ENCODE data around the gene KAZN. TPM values are rescaled to one million over a fixed set of nuclear protein-coding genes. Genes with fewer than 3 reads are reported as not detected.

Gene KAZN
- total and polyA plus RNA-seq, 8 donors, result 11.1 to 37.5 (median 30.2) TPM

GRCh38 chr1:14897997-14898645 lies 299.6 kb downstream of the KAZN start:
- no peaks in the 10 kb centered on the region for H3K36me3 ChIP-seq

GRCh38 chr1:14899686-14900085 lies 301.2 kb downstream of the KAZN start:
- DNase-seq (no peak), ATAC-seq (no peak)
- H3K27ac ChIP-seq, result no peak overlapping the region
- H3K27me3 ChIP-seq, result no peaks in the 10 kb centered on the region
- intact Hi-C loops (cut with DNase I), result no loop called here
- H3K9me3 ChIP-seq, result no peaks in the 10 kb centered on the region
- no peak overlapping the region for H3K4me3 ChIP-seq
- H3K4me1 ChIP-seq, result no peaks in the 10 kb centered on the region
- H3K36me3 ChIP-seq, result no peaks in the 10 kb centered on the region
- TF ChIP-seq CTCF (IDR thresholded peaks at IDR 0.05), result no peak

More at GRCh38 chr1:14897997-14898645, 299.6 kb downstream of the KAZN start:
- no peak for TF ChIP-seq CTCF (IDR thresholded peaks at IDR 0.05)
- Histone ChIP-seq H3K4me3 (no peak overlapping the region), H3K27me3 (no peaks in the 10 kb centered on the region), H3K27ac (no peak overlapping the region), H3K4me1 (no peaks in the 10 kb centered on the region), H3K9me3 (no peaks in the 10 kb centered on the region)
- ATAC-seq, result no peak
- no peak for DNase-seq
- intact Hi-C loops (cut with DNase I), result no loop called here

- H3K4me1 ChIP-seq, result no peaks in the 10 kb centered on the region
- no peak overlapping the region for H3K4me3 ChIP-seq
- intact Hi-C loops (cut with DNase I), result no loop called here
- ATAC-seq (no peak), DNase-seq (no peak)
- no peaks in the 10 kb centered on the region for H3K36me3 ChIP-seq
- no peak overlapping the region for H3K27ac ChIP-seq
- no peaks in the 10 kb centered on the region for H3K9me3 ChIP-seq
- no peaks in the 10 kb centered on the region for H3K27me3 ChIP-seq
- no peak for TF ChIP-seq CTCF (IDR thresholded peaks at IDR 0.05)
Measured at GRCh38 chr1:14901371-14901954, 303.0 kb downstream of the KAZN start.

- H3K27me3 ChIP-seq, result no peaks in the 10 kb centered on the region
- no peaks in the 10 kb centered on the region for H3K4me1 ChIP-seq
- H3K4me3 ChIP-seq, result no peak overlapping the region
- ATAC-seq, result no peak
- TF ChIP-seq CTCF (IDR thresholded peaks at IDR 0.05), result no peak
- no peak overlapping the region for H3K27ac ChIP-seq
- intact Hi-C loops (cut with DNase I), result no loop called here
- DNase-seq, result no peak
- no peaks in the 10 kb centered on the region for H3K9me3 ChIP-seq
- H3K36me3 ChIP-seq, result no peaks in the 10 kb centered on the region
Measured at GRCh38 chr1:14903922-14904321, 305.4 kb downstream of the KAZN start.

- H3K27me3 ChIP-seq, result no peaks in the 10 kb centered on the region
- intact Hi-C loops (cut with DNase I), result no loop called here
- DNase-seq, result no peak
- no peak for ATAC-seq
- H3K4me1 ChIP-seq, result no peaks in the 10 kb centered on the region
- H3K27ac ChIP-seq, result no peak overlapping the region
- no peaks in the 10 kb centered on the region for H3K9me3 ChIP-seq
- no peak overlapping the region for H3K4me3 ChIP-seq
- TF ChIP-seq CTCF (IDR thresholded peaks at IDR 0.05), result no peak
- no peaks in the 10 kb centered on the region for H3K36me3 ChIP-seq
Measured at GRCh38 chr1:14906665-14907064, 308.2 kb downstream of the KAZN start.

Measured in left lung (tissue), 10 donors.